Body of pancreas (tissue), 4 donors: ENCODE data around the gene ERMN. TPM values are rescaled to one million over a fixed set of nuclear protein-coding genes. Genes with fewer than 3 reads are reported as not detected.

Experiments
- ATAC-seq: fragments of 150-250 bp; one replicate; pipeline ENCODE4 v1.9.1; 2016
- DNase-seq, 4 donors: peaks; one replicate each; pipeline ENCODE4 v3.0.0-alpha.2; 2019
- H3K27ac ChIP-seq, 4 donors: fragments of 200-600 bp; sonication (generic); 1 replicate in 3 of 4; 2 replicates in 1 of 4; pipeline versions ENCODE4 v1.5.1 to v1.6.1; 2016 to 2019; ENCODE audit warnings: mild to moderate bottlenecking in 1 of 4, mixed read lengths in 1 of 4, moderate library complexity in 1 of 4
- H3K27me3 ChIP-seq, 2 donors: fragments of 200-600 bp; sonication (generic); one replicate each; pipeline ENCODE4 v1.6.0; 2016; ENCODE audit warnings: mild to moderate bottlenecking in 1 of 2
- H3K36me3 ChIP-seq, 2 donors: fragments of 200-600 bp; sonication (generic); replicated peaks in 1 of 2; 2 replicates each; pipeline ENCODE4 v1.5.1; 2016; ENCODE audit warnings: low read depth in 2 of 2; ENCODE audit not compliant: insufficient read depth in 1 of 2
- H3K4me1 ChIP-seq: fragments of 200-600 bp; sonication (generic); one replicate; pipeline ENCODE4 v1.6.0; 2016
- H3K4me3 ChIP-seq, 2 donors: fragments of 200-600 bp; sonication (generic); 1 replicate in 1 of 2; 2 replicates in 1 of 2; pipeline ENCODE4 v1.5.1; 2016 to 2019
- H3K9me3 ChIP-seq, 3 donors: fragments of 200-600 bp; sonication (generic); 1 replicate in 2 of 3; 2 replicates in 1 of 3; pipeline ENCODE4 v1.5.1; 2016
- POLR2A ChIP-seq, 3 donors: fragments of 450-650 bp; IDR thresholded peaks; one replicate each; pipeline ENCODE4 v1.6.1; 2016; ENCODE audit warnings: antibody characterized with exemption in 3 of 3, mild to moderate bottlenecking in 2 of 3
- WGBS, 2 donors: methylation state at CpG; one replicate each; pipeline ENCODE4 v1.1.5; 2017; 5-methylcytosine and 5-hydroxymethylcytosine counted together
- intact Hi-C: fragments of 100-400 bp; cut with DNase I; formaldehyde crosslinking; loops from one replicate; pipeline ENCODE4 v1.15.1; 2023
- total RNA-seq, 2 donors: library from RNA; depleted of rRNA; stranded (reverse); fragments of >200 nt; gene quantifications; one replicate each; pipeline ENCODE4 v1.1.0, GENCODE V29; 2016
- TF ChIP-seq, protein P1 (sequence below), 7 experiments: fragments of 450-650 bp in 4 of 7; fragments of 200-600 bp in 3 of 7; sonication (generic) in 3 of 7; IDR thresholded peaks; one replicate each; pipeline ENCODE4 v1.5.1; 2016 to 2019; ENCODE audit warnings: antibody characterized with exemption in 7 of 7

ERMN gene
- total RNA-seq, 2 donors from 2014 or later: 0.26 TPM; not detected in 1

DNA sequence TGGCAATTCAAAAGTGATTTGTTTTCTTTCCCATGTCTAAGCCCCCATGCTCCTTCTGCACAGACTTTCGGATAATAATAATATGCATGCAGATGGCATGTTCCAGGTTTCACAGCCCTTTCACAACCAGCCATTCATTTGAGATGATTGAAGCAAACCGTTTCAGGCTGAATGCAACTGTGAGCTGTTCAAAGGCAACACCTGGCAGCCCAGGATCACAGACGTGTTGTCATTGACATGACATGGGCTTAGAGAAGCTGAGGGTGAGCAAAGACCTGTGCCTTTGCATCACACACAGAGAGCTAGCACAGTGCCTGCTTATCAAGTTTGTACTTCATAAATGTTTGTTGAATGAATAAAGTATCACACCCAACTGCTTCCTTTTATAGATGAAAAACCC is 12.4 kb upstream of the ERMN start:
- Histone ChIP-seq H3K27ac (no peak overlapping the region), H3K4me3 (no peak overlapping the region), H3K36me3 (no peaks in the 10 kb centered on the region), H3K4me1 (peaks cover 5% of the 10 kb centered on the region), H3K27me3 (no peaks in the 10 kb centered on the region), H3K9me3 (no peaks in the 10 kb centered on the region)
- intact Hi-C loops: no loop called here
- TF ChIP-seq, protein P1, sequence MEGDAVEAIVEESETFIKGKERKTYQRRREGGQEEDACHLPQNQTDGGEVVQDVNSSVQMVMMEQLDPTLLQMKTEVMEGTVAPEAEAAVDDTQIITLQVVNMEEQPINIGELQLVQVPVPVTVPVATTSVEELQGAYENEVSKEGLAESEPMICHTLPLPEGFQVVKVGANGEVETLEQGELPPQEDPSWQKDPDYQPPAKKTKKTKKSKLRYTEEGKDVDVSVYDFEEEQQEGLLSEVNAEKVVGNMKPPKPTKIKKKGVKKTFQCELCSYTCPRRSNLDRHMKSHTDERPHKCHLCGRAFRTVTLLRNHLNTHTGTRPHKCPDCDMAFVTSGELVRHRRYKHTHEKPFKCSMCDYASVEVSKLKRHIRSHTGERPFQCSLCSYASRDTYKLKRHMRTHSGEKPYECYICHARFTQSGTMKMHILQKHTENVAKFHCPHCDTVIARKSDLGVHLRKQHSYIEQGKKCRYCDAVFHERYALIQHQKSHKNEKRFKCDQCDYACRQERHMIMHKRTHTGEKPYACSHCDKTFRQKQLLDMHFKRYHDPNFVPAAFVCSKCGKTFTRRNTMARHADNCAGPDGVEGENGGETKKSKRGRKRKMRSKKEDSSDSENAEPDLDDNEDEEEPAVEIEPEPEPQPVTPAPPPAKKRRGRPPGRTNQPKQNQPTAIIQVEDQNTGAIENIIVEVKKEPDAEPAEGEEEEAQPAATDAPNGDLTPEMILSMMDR (IDR thresholded peaks at IDR 0.05): no peak
- no peak for TF ChIP-seq POLR2A (IDR thresholded peaks at IDR 0.05)
- WGBS, 2 donors: 60 to 68% methylated on average over 3 of the region's 3 CpGs
- ATAC-seq: no peak
- DNase-seq: no peak

DNA sequence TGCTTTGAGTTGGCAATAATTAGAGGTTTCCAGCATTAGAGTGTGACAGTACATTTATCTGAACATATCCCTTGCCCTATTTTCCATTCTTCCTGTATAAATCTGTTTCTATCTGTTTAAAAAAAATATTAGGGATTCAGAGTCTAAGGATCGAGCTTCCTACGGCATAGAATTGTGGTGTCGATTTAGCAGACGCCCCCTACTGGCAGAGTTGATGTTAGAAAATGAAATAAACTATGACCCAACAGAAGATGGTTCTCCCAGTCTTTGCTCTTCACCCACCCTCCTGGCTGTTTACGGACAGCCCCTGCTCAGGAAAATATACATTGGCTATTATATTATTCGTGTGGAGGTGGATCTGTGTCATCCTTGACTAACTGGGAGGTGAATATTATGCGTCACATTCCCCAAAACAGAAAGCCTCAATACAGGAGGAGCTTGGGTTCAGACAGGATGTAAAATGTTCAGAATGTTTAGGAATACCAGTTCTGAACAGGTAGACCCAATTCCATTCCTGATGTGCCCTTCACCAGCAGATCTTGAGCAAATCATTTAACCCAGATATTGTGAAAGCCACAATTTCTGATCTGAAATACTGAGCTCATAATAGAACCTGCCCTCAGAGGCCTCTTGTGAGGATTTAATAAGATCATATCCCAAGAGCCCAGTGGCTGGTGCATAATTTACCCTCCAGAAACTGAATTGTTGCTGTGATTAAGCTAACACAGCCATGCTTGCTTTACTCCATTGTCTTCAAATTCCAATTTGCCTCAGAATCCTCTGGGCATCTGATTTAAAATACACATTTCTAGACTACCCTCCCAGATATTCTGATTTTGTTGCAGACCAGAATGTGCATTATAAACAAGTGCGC is 10.8 kb upstream of the ERMN start:
- H3K4me1 ChIP-seq: peaks cover 5% of the 10 kb centered on the region
- ATAC-seq (peak; percentile 59), DNase-seq (peak; percentile 54 to 67 (median 64))
- no peak for TF ChIP-seq POLR2A (IDR thresholded peaks at IDR 0.05)
- TF ChIP-seq, protein P1 (IDR thresholded peaks at IDR 0.05): peak; percentile 43 to 72 (median 59)
- H3K9me3 ChIP-seq: no peaks in the 10 kb centered on the region
- H3K27me3 ChIP-seq: no peaks in the 10 kb centered on the region
- intact Hi-C loops: no loop called here
- no peaks in the 10 kb centered on the region for H3K36me3 ChIP-seq
- no peak overlapping the region for H3K27ac ChIP-seq
- 29 to 30% methylated on average over 8 of the region's 8 CpGs for WGBS, 2 donors
- H3K4me3 ChIP-seq: no peak overlapping the region

DNA sequence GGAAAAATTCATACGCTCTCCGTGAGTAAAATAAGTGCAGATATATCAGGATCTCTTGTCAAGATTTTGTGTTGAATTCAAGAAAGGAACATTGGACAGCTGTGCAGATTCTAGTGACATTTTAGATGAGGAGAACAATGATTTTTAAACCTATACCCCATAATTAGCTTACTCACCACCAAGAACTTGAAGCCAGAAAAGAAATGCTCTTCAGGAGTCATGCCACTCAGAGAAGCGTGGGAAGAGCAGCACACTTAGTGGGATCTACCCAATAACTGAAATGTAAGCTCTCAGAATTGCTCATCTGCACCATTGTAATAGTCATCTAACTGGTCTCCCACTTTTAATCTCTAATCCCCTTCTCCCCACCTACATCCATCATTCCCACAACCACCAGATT is 9.2 kb upstream of the ERMN start:
- no peak for ATAC-seq
- Histone ChIP-seq H3K9me3 (no peaks in the 10 kb centered on the region), H3K36me3 (no peaks in the 10 kb centered on the region), H3K4me1 (peaks cover 13% of the 10 kb centered on the region), H3K27ac (no peak overlapping the region), H3K27me3 (no peaks in the 10 kb centered on the region), H3K4me3 (no peak overlapping the region)
- WGBS, 2 donors: 70 to 77% methylated on average over 3 of the region's 3 CpGs
- no peak for DNase-seq
- TF ChIP-seq, protein P1 (IDR thresholded peaks at IDR 0.05): no peak
- no peak for TF ChIP-seq POLR2A (IDR thresholded peaks at IDR 0.05)
- intact Hi-C loops: no loop called here

DNA sequence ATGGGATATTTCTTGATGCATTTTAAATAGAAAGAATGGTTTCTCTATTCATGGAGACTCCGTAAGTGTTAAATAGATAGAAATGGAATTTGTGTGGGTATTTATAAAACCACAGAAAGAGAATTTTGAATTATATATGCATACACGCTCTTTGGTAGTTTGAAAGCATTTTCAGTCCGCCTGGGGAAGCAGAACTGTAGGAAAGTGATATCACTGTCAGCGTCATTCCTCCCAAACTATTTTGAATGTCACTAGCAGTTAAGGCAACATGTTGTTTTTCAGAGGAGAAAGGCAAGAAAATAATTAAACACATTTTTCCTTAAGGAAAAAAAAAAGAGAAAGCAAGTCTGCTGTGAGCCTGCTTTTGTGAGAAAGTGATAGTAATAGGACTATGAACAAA is 8.7 kb upstream of the ERMN start:
- DNase-seq: no peak
- ATAC-seq: no peak
- intact Hi-C loops: no loop called here
- Histone ChIP-seq H3K27me3 (no peaks in the 10 kb centered on the region), H3K9me3 (no peaks in the 10 kb centered on the region), H3K4me3 (no peak overlapping the region), H3K4me1 (peaks cover 18% of the 10 kb centered on the region), H3K36me3 (no peaks in the 10 kb centered on the region), H3K27ac (no peak overlapping the region)
- no peak for TF ChIP-seq POLR2A (IDR thresholded peaks at IDR 0.05)
- TF ChIP-seq, protein P1 (IDR thresholded peaks at IDR 0.05): no peak
- WGBS, 2 donors: 84 to 93% methylated on average over 4 of the region's 4 CpGs
